Esophagus muscularis mucosa (tissue), 4 donors: ENCODE measurements around the gene PRKAG2. TPM values are rescaled to one million over a fixed set of nuclear protein-coding genes. Genes with fewer than 3 reads are reported as not detected.

Source experiments
- DNase-seq: peaks from one replicate; pipeline ENCODE4 v3.0.0-alpha.2; 2017; ENCODE audit errors: extremely low spot score
- H3K27ac ChIP-seq, 4 donors: fragments of 200-600 bp; sonication (generic); replicated peaks in 1 of 4; 1 replicate in 3 of 4; 2 replicates in 1 of 4; pipeline ENCODE4 v1.5.1; 2016 to 2019; ENCODE audit warnings: mild to moderate bottlenecking in 1 of 4
- H3K27me3 ChIP-seq, 4 donors: fragments of 200-600 bp; sonication (generic); one replicate each; pipeline versions ENCODE4 v1.5.1 to v1.6.0; 2016 to 2019
- H3K36me3 ChIP-seq, 4 donors: fragments of 200-600 bp; sonication (generic); one replicate each; pipeline ENCODE4 v1.5.1; 2016 to 2019
- H3K4me1 ChIP-seq, 4 donors: fragments of 200-600 bp; sonication (generic); one replicate each; pipeline ENCODE4 v1.5.1; 2016 to 2019
- H3K4me3 ChIP-seq, 4 donors: fragments of 200-600 bp; sonication (generic); 1 replicate in 2 of 4; 2 replicates in 2 of 4; pipeline ENCODE4 v1.5.1; 2016 to 2019; ENCODE audit warnings: mild to moderate bottlenecking in 4 of 4, moderate library complexity in 1 of 4
- H3K9me3 ChIP-seq, 4 donors: fragments of 200-600 bp; sonication (generic); 1 replicate in 3 of 4; 2 replicates in 1 of 4; pipeline ENCODE4 v1.5.1; 2016 to 2019
- CTCF ChIP-seq, 3 experiments: fragments of 200-600 bp in 2 of 3; fragments of 450-650 bp in 1 of 3; sonication (generic) in 2 of 3; IDR thresholded peaks; one replicate each; pipeline ENCODE4 v1.5.1; 2017 to 2019; ENCODE audit warnings: antibody characterized with exemption in 3 of 3, mild to moderate bottlenecking in 2 of 3, moderate library complexity in 1 of 3
- EP300 ChIP-seq: sonication (generic); formaldehyde crosslinking; IDR thresholded peaks from one replicate; pipeline ENCODE4 v1.6.1; 2017; ENCODE audit warnings: antibody characterized with exemption
- POLR2A ChIP-seq: fragments of 450-650 bp; IDR thresholded peaks from one replicate; pipeline ENCODE4 v1.6.1; 2017; ENCODE audit warnings: antibody characterized with exemption, moderate library complexity, mild to moderate bottlenecking, low read depth
- POLR2AphosphoS5 ChIP-seq, 2 donors: sonication (generic); formaldehyde crosslinking; IDR thresholded peaks; one replicate each; pipeline ENCODE4 v1.6.1; 2017; ENCODE audit warnings: antibody characterized with exemption in 2 of 2
- WGBS: methylation state at CpG from one replicate; pipeline ENCODE4 v1.1.5; 2018; 5-methylcytosine and 5-hydroxymethylcytosine counted together
- intact Hi-C: fragments of 100-400 bp; cut with DNase I; formaldehyde crosslinking; loops from one replicate; pipeline ENCODE4 v1.15.1; 2023
- total RNA-seq, 4 donors: library from RNA; depleted of rRNA; stranded (reverse); fragments of >200 nt; gene quantifications; one replicate each; pipeline versions ENCODE4 v1.1.0 to v1.2.1, GENCODE V29; 2016

Gene PRKAG2
- total RNA-seq, 4 donors from 2014 or later, result 51.3 to 97.2 (median 77.5) TPM

GRCh38 chr7:151786241-151786640 lies 90.7 kb downstream of the PRKAG2 start:
- no peak for DNase-seq
- no peaks in the 10 kb centered on the region for H3K27me3 ChIP-seq
- no peak for TF ChIP-seq POLR2AphosphoS5 (IDR thresholded peaks at IDR 0.05)
- no peak for TF ChIP-seq CTCF (IDR thresholded peaks at IDR 0.05)
- TF ChIP-seq EP300, result no peak
- no peak for TF ChIP-seq POLR2A
- peaks cover 0 to 7% (median 3%) of the 10 kb centered on the region in 4 donors for H3K36me3 ChIP-seq
- peaks cover 9 to 12% (median 11%) of the 10 kb centered on the region in 4 donors for H3K4me1 ChIP-seq
- no peak overlapping the region for H3K4me3 ChIP-seq
- H3K9me3 ChIP-seq, result no peaks in the 10 kb centered on the region
- intact Hi-C loops, result loop anchor here (10.0 kb wide), 1 partner anchor 149 kb away; no protein-coding TSS in a partner anchor
- H3K27ac ChIP-seq, result no peak overlapping the region
- WGBS, result 92% methylated on average over 18 of the region's 19 CpGs

GRCh38 chr7:151785681-151785965 lies 91.3 kb downstream of the PRKAG2 start:
- no peak overlapping the region for H3K4me3 ChIP-seq
- DNase-seq, result no peak

GRCh38 chr7:151784853-151785680 lies 91.8 kb downstream of the PRKAG2 start:
- no peak overlapping the region for H3K27ac ChIP-seq
- H3K4me3 ChIP-seq, result no peak overlapping the region
- H3K27me3 ChIP-seq, result no peaks in the 10 kb centered on the region
- H3K9me3 ChIP-seq, result no peaks in the 10 kb centered on the region
- 94% methylated on average over 16 of the region's 21 CpGs for WGBS
- H3K4me1 ChIP-seq, result peaks cover 9 to 12% (median 11%) of the 10 kb centered on the region in 4 donors
- intact Hi-C loops, result loop anchor here (5.0 to 10.0 kb wide), 2 partner anchors 87 to 150 kb away; no protein-coding TSS in a partner anchor
- peaks cover 0 to 8% (median 3%) of the 10 kb centered on the region in 4 donors for H3K36me3 ChIP-seq
- DNase-seq, result no peak
- TF ChIP-seq POLR2AphosphoS5 (IDR thresholded peaks at IDR 0.05), result no peak
- TF ChIP-seq EP300, result no peak
- TF ChIP-seq POLR2A, result no peak

More at GRCh38 chr7:151785681-151785965, 91.3 kb downstream of the PRKAG2 start:
- peaks cover 0 to 7% (median 3%) of the 10 kb centered on the region in 4 donors for H3K36me3 ChIP-seq
- TF ChIP-seq POLR2AphosphoS5 (IDR thresholded peaks at IDR 0.05) (no peak), CTCF (IDR thresholded peaks at IDR 0.05) (no peak), POLR2A (no peak), EP300 (no peak)
- H3K9me3 ChIP-seq, result no peaks in the 10 kb centered on the region
- WGBS, result 77% methylated on average over 7 of the region's 7 CpGs
- H3K27me3 ChIP-seq, result no peaks in the 10 kb centered on the region
- intact Hi-C loops, result loop anchor here (10.0 kb wide), 1 partner anchor 149 kb away; no protein-coding TSS in a partner anchor
- H3K27ac ChIP-seq, result no peak overlapping the region
- H3K4me1 ChIP-seq, result peaks cover 9 to 12% (median 11%) of the 10 kb centered on the region in 4 donors

- Histone ChIP-seq H3K27ac (no peak overlapping the region), H3K27me3 (no peaks in the 10 kb centered on the region), H3K4me1 (peaks cover 9 to 12% (median 11%) of the 10 kb centered on the region in 4 donors), H3K36me3 (peaks cover 0 to 13% (median 3%) of the 10 kb centered on the region in 4 donors), H3K9me3 (no peaks in the 10 kb centered on the region), H3K4me3 (no peak overlapping the region)
- DNase-seq, result no peak
- intact Hi-C loops, result loop anchor here (5.0 to 10.0 kb wide), 2 partner anchors 88 to 151 kb away; no protein-coding TSS in a partner anchor
- 96% methylated on average over 18 of the region's 18 CpGs for whole genome bisulfite sequencing
- no peak for TF ChIP-seq POLR2AphosphoS5 (IDR thresholded peaks at IDR 0.05)
- no peak for TF ChIP-seq POLR2A
- no peak for TF ChIP-seq CTCF (IDR thresholded peaks at IDR 0.05)
- TF ChIP-seq EP300, result no peak
Measured at GRCh38 chr7:151783958-151784575, 92.8 kb downstream of the PRKAG2 start.
